Right atrium auricular region (tissue), 2 donors: Measurements from ENCODE around the gene NR2F1. TPM values are rescaled to one million over a fixed set of nuclear protein-coding genes. Genes with fewer than 3 reads are reported as not detected.

Experiments used
- DNase-seq: peaks from one replicate; pipeline ENCODE4 v3.0.0-alpha.2; 2019; ENCODE audit warnings: low spot score
- H3K27ac ChIP-seq, 2 donors: fragments of 200-600 bp; sonication (generic); 1 replicate in 1 of 2; 2 replicates in 1 of 2; pipeline ENCODE4 v1.5.1; 2016 to 2019
- H3K27me3 ChIP-seq, 2 donors: fragments of 200-600 bp; sonication (generic); one replicate each; pipeline versions ENCODE4 v1.5.1 to v1.6.0; 2017 to 2019
- H3K36me3 ChIP-seq: fragments of 200-600 bp; sonication (generic); one replicate; pipeline ENCODE4 v1.5.1; 2016
- H3K4me1 ChIP-seq, 2 donors: fragments of 200-600 bp; sonication (generic); one replicate each; pipeline versions ENCODE4 v1.5.1 to v1.6.0; 2017 to 2019
- H3K4me3 ChIP-seq, 2 donors: fragments of 200-600 bp; sonication (generic); 1 replicate in 1 of 2; 2 replicates in 1 of 2; pipeline ENCODE4 v1.5.1; 2017 to 2019; ENCODE audit warnings: mild to moderate bottlenecking in 1 of 2, moderate library complexity in 1 of 2
- H3K9me3 ChIP-seq, 2 donors: fragments of 200-600 bp; sonication (generic); one replicate each; pipeline ENCODE4 v1.5.1; 2019
- CTCF ChIP-seq, 2 donors: fragments of 200-600 bp; sonication (generic); IDR thresholded peaks; one replicate each; pipeline ENCODE4 v1.5.1; 2019; ENCODE audit warnings: antibody characterized with exemption in 2 of 2
- total RNA-seq, 2 donors: library from RNA; depleted of rRNA; stranded (reverse); fragments of >200 nt; gene quantifications; one replicate each; pipeline ENCODE4 v1.1.0, GENCODE V29; 2016

The NR2F1 gene
- total RNA-seq, 2 donors from 2014 or later, result 35.3 to 37.6 TPM

DNA sequence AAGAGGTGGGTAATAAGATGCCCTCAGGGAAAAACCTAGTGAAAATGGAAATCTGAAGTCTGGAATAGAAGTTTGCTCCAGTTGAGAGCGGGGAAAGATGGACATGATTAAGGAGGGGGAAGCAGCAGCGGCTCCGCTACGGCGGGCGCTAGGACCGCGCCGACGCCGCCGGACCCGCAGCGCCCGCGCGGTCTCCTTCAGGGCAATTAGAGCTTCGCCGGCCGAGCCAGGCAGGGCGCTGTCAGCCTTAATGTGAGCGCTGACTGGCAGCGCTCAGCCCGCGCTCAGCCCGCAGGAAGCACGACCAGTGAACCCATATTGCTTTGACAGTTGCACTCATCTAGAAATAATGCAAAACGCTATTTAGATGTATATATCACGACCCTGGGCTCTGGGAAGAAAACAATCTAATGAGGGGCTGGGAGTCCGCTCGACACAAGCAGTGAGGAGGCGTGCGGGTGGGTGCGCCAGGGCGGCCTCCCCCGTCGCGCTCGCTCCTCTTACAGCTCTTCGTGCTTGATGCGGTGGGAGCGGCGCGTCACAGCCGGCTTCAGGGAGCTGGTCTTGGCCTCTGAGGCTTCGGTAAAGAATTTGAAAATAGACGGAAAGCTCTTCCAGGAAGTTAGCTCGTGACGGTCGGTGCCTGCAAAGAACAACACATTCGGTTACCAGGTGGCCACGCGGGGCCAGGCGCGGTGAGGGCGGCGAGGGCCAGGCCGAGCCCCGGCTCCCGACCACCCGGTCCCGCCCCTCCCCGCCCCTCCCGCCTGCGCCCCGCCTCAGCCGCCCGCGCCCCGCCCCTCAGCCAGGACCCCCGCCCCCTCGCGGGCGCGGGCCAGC lies 37.7 kb downstream of the NR2F1 start:
- Histone ChIP-seq H3K4me1 (peaks cover 0 to 21% of the 10 kb centered on the region in 2 donors), H3K27me3 (no peaks in the 10 kb centered on the region)
- TF ChIP-seq CTCF (IDR thresholded peaks at IDR 0.05), result peak in 1 of 2 donors; percentile 39

GRCh38 chr5:93621327-93621798 lies 38.3 kb downstream of the NR2F1 start:
- no peak for TF ChIP-seq CTCF (IDR thresholded peaks at IDR 0.05)
- Histone ChIP-seq H3K27me3 (no peaks in the 10 kb centered on the region), H3K4me3 (peak overlapping the region; percentile 66 to 72), H3K27ac (peak overlapping the region; percentile 86 to 89), H3K36me3 (no peaks in the 10 kb centered on the region), H3K4me1 (peaks cover 0 to 21% of the 10 kb centered on the region in 2 donors), H3K9me3 (no peaks in the 10 kb centered on the region)
- no peak for DNase-seq

More for the DNA sequence above, 37.7 kb downstream of the NR2F1 start:
- H3K27ac ChIP-seq, result peak overlapping the region; percentile 86 to 89
- H3K9me3 ChIP-seq, result no peaks in the 10 kb centered on the region
- no peak for DNase-seq
- peak overlapping the region; percentile 66 to 72 for H3K4me3 ChIP-seq
- H3K36me3 ChIP-seq, result no peaks in the 10 kb centered on the region

DNA sequence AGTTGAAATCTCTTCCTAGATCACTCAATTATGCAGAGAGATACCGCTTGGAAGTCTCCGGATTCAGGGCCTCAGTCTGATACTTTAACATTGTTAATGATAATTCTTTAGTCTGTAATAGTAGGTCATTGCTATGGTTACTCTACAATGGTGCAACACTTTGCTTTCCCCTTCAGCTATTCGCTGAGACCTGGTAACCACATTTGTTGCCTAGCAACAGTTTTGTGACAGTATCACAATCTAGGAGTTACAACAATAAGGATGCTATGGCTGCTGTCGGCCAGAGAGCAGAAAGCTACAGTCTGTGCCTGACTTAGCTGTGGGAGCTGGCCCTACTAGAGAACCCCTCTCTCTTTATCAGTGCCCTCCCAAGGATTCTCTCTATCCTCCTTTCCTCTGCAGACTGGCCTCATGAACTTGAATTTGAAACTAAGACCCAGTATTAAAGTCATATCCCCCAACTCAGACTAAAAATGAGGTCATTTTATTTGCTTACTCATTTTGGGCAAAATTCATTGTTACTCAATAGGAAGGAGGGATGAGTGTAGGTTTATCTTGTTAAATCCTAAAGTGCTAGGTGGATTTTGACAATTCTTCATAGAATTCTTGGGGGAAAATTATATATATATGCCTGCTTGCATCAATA lies 39.3 kb downstream of the NR2F1 start:
- Histone ChIP-seq H3K27ac (peak overlapping the region; percentile 86 to 89), H3K27me3 (no peaks in the 10 kb centered on the region), H3K4me1 (peaks cover 0 to 21% of the 10 kb centered on the region in 2 donors), H3K4me3 (peak overlapping the region; percentile 66 to 72), H3K36me3 (no peaks in the 10 kb centered on the region), H3K9me3 (no peaks in the 10 kb centered on the region)
- TF ChIP-seq CTCF (IDR thresholded peaks at IDR 0.05), result no peak
- no peak for DNase-seq

GRCh38 chr5:93623153-93623552 lies 40.1 kb downstream of the NR2F1 start:
- DNase-seq, result no peak
- TF ChIP-seq CTCF (IDR thresholded peaks at IDR 0.05), result no peak

GRCh38 chr5:93626801-93627200 lies 43.8 kb downstream of the NR2F1 start:
- TF ChIP-seq CTCF (IDR thresholded peaks at IDR 0.05), result no peak
- no peak overlapping the region for H3K4me3 ChIP-seq
- no peak for DNase-seq
- peaks cover 0 to 10% of the 10 kb centered on the region in 2 donors for H3K4me1 ChIP-seq
- H3K9me3 ChIP-seq, result no peaks in the 10 kb centered on the region
- H3K27ac ChIP-seq, result no peak overlapping the region
- no peaks in the 10 kb centered on the region for H3K27me3 ChIP-seq
- H3K36me3 ChIP-seq, result no peaks in the 10 kb centered on the region

More at GRCh38 chr5:93623153-93623552, 40.1 kb downstream of the NR2F1 start:
- peaks cover 0 to 21% of the 10 kb centered on the region in 2 donors for H3K4me1 ChIP-seq
- H3K27ac ChIP-seq, result no peak overlapping the region
- H3K36me3 ChIP-seq, result no peaks in the 10 kb centered on the region
- H3K4me3 ChIP-seq, result no peak overlapping the region
- H3K27me3 ChIP-seq, result no peaks in the 10 kb centered on the region
- H3K9me3 ChIP-seq, result no peaks in the 10 kb centered on the region
